Ascending aorta (tissue), 2 donors: Measurements from ENCODE around the gene DPH1. TPM values are rescaled to one million over a fixed set of nuclear protein-coding genes. Genes with fewer than 3 reads are reported as not detected.

ENCODE experiments used
- DNase-seq, 2 donors: peaks; one replicate each; pipeline ENCODE4 v3.0.0-alpha.2; 2019; ENCODE audit warnings: low spot score in 2 of 2
- H3K27ac ChIP-seq, 2 donors: fragments of 200-600 bp; sonication (generic); one replicate each; pipeline ENCODE4 v1.5.1; 2016 to 2017; ENCODE audit warnings: mild to moderate bottlenecking in 1 of 2
- H3K27me3 ChIP-seq: fragments of 200-600 bp; sonication (generic); one replicate; pipeline ENCODE4 v1.5.1; 2017
- H3K36me3 ChIP-seq, 2 donors: fragments of 200-600 bp; sonication (generic); one replicate each; pipeline ENCODE4 v1.5.1; 2016
- H3K4me1 ChIP-seq, 2 donors: fragments of 200-600 bp; sonication (generic); one replicate each; pipeline ENCODE4 v1.5.1; 2016 to 2017; ENCODE audit warnings: mild to moderate bottlenecking in 1 of 2
- H3K4me3 ChIP-seq, 2 donors: fragments of 200-600 bp; sonication (generic); one replicate each; pipeline ENCODE4 v1.5.1; 2016 to 2017; ENCODE audit warnings: mild to moderate bottlenecking in 1 of 2
- H3K9me3 ChIP-seq, 2 donors: fragments of 200-600 bp; sonication (generic); one replicate each; pipeline ENCODE4 v1.5.1; 2016
- intact Hi-C: fragments of 100-400 bp; cut with DNase I; formaldehyde crosslinking; loops from one replicate; pipeline ENCODE4 v1.15.1; 2023
- total RNA-seq: library from RNA; depleted of rRNA; stranded (reverse); fragments of >200 nt; gene quantifications from one replicate; pipeline ENCODE4 v1.1.0, GENCODE V29; 2016
- TF ChIP-seq, protein P1 (sequence below), 3 experiments: fragments of 200-600 bp in 2 of 3; fragments of 450-650 bp in 1 of 3; sonication (generic) in 2 of 3; IDR thresholded peaks; one replicate each; pipeline ENCODE4 v1.5.1; 2016 to 2019; ENCODE audit warnings: antibody characterized with exemption in 3 of 3, mild to moderate bottlenecking in 1 of 3, moderate library complexity in 1 of 3

Gene DPH1
- total RNA-seq, 1 donor from 2014 or later = 125 TPM

DNA sequence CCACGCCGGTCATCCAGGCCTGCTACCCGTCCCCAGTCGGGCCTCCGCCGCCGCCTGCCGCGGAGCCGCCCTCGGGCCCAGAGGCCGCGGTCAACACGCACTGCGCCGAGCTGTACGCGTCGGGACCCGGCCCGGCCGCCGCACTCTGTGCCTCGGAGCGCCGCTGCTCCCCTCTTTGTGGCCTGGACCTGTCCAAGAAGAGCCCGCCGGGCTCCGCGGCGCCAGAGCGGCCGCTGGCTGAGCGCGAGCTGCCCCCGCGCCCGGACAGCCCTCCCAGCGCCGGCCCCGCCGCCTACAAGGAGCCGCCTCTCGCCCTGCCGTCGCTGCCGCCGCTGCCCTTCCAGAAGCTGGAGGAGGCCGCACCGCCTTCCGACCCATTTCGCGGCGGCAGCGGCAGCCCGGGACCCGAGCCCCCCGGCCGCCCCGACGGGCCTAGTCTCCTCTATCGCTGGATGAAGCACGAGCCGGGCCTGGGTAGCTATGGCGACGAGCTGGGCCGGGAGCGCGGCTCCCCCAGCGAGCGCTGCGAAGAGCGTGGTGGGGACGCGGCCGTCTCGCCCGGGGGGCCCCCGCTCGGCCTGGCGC lies 27.3 kb downstream of the DPH1 start:
- DNase-seq = no peak
- H3K4me3 ChIP-seq = peak overlapping the region; percentile 16 to 27
- H3K27me3 ChIP-seq = no peaks in the 10 kb centered on the region
- H3K36me3 ChIP-seq = peaks cover 12 to 21% of the 10 kb centered on the region in 2 donors
- H3K4me1 ChIP-seq = peaks cover 14 to 22% of the 10 kb centered on the region in 2 donors
- H3K9me3 ChIP-seq = no peaks in the 10 kb centered on the region
- H3K27ac ChIP-seq = peak overlapping the region in 1 of 2 donors; percentile 40
- TF ChIP-seq, protein P1, sequence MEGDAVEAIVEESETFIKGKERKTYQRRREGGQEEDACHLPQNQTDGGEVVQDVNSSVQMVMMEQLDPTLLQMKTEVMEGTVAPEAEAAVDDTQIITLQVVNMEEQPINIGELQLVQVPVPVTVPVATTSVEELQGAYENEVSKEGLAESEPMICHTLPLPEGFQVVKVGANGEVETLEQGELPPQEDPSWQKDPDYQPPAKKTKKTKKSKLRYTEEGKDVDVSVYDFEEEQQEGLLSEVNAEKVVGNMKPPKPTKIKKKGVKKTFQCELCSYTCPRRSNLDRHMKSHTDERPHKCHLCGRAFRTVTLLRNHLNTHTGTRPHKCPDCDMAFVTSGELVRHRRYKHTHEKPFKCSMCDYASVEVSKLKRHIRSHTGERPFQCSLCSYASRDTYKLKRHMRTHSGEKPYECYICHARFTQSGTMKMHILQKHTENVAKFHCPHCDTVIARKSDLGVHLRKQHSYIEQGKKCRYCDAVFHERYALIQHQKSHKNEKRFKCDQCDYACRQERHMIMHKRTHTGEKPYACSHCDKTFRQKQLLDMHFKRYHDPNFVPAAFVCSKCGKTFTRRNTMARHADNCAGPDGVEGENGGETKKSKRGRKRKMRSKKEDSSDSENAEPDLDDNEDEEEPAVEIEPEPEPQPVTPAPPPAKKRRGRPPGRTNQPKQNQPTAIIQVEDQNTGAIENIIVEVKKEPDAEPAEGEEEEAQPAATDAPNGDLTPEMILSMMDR (IDR thresholded peaks at IDR 0.05) = no peak
- intact Hi-C loops = loop anchor here (5.0 to 10.0 kb wide), 2 partner anchors 35 to 338 kb away; no protein-coding TSS in a partner anchor

DNA sequence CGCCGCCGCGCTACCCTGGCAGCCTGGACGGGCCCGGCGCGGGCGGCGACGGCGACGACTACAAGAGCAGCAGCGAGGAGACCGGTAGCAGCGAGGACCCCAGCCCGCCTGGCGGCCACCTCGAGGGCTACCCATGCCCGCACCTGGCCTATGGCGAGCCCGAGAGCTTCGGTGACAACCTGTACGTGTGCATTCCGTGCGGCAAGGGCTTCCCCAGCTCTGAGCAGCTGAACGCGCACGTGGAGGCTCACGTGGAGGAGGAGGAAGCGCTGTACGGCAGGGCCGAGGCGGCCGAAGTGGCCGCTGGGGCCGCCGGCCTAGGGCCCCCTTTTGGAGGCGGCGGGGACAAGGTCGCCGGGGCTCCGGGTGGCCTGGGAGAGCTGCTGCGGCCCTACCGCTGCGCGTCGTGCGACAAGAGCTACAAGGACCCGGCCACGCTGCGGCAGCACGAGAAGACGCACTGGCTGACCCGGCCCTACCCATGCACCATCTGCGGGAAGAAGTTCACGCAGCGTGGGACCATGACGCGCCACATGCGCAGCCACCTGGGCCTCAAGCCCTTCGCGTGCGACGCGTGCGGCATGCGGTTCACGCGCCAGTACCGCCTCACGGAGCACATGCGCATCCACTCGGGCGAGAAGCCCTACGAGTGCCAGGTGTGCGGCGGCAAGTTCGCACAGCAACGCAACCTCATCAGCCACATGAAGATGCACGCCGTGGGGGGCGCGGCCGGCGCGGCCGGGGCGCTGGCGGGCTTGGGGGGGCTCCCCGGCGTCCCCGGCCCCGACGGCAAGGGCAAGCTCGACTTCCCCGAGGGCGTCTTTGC lies 28.0 kb downstream of the DPH1 start:
- no peaks in the 10 kb centered on the region for H3K9me3 ChIP-seq
- peaks cover 19 to 22% of the 10 kb centered on the region in 2 donors for H3K4me1 ChIP-seq
- H3K27ac ChIP-seq = no peak overlapping the region
- TF ChIP-seq, protein P1 (IDR thresholded peaks at IDR 0.05) = no peak
- no peak for DNase-seq
- peaks cover 12 to 28% of the 10 kb centered on the region in 2 donors for H3K36me3 ChIP-seq
- H3K4me3 ChIP-seq = peak overlapping the region; percentile 16 to 19
- intact Hi-C loops = loop anchor here (5.0 to 10.0 kb wide), 2 partner anchors 34 to 337 kb away; no protein-coding TSS in a partner anchor
- no peaks in the 10 kb centered on the region for H3K27me3 ChIP-seq

DNA sequence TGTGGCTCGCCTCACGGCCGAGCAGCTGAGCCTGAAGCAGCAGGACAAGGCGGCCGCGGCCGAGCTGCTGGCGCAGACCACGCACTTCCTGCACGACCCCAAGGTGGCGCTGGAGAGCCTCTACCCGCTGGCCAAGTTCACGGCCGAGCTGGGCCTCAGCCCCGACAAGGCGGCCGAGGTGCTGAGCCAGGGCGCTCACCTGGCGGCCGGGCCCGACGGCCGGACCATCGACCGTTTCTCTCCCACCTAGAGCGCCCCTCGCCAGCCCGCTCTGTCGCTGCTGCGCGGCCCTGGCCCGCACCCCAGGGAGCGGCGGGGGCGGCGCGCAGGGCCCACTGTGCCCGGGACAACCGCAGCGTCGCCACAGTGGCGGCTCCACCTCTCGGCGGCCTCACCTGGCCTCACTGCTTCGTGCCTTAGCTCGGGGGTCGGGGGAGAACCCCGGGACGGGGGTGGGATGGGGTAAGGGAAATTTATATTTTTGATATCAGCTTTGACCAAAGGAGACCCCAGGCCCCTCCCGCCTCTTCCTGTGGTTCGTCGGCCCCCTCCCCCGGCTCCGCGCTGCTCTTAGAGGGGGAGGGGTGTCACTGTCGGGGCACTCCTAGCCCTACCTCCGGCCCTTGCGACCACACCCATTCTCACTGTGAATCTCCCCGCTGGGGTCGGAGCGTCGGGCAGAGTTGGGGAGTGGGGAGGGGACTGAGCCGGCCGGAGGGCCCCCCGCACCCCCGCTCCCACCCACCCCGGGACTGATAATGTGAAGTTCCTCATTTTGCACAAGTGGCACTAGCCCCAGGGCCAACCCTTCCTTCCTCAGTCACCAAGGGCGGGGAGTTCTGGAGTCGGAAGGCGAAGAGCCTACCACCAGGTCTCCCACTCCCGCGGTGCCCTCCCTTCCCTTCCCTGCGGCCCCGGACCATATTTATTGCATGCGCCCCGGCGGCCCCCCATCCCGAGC lies 28.9 kb downstream of the DPH1 start:
- peaks cover 15 to 32% of the 10 kb centered on the region in 2 donors for H3K36me3 ChIP-seq
- H3K27ac ChIP-seq = peak overlapping the region in 1 of 2 donors; percentile 65
- H3K4me1 ChIP-seq = peaks cover 13 to 18% of the 10 kb centered on the region in 2 donors
- peak overlapping the region; percentile 9 to 19 for H3K4me3 ChIP-seq
- TF ChIP-seq, protein P1 (IDR thresholded peaks at IDR 0.05) = peak; percentile 35 to 41 (median 36)
- no peak for DNase-seq
- no peaks in the 10 kb centered on the region for H3K9me3 ChIP-seq
- intact Hi-C loops = loop anchor here (5.0 to 10.0 kb wide), 2 partner anchors 33 to 336 kb away; no protein-coding TSS in a partner anchor
- H3K27me3 ChIP-seq = no peaks in the 10 kb centered on the region

DNA sequence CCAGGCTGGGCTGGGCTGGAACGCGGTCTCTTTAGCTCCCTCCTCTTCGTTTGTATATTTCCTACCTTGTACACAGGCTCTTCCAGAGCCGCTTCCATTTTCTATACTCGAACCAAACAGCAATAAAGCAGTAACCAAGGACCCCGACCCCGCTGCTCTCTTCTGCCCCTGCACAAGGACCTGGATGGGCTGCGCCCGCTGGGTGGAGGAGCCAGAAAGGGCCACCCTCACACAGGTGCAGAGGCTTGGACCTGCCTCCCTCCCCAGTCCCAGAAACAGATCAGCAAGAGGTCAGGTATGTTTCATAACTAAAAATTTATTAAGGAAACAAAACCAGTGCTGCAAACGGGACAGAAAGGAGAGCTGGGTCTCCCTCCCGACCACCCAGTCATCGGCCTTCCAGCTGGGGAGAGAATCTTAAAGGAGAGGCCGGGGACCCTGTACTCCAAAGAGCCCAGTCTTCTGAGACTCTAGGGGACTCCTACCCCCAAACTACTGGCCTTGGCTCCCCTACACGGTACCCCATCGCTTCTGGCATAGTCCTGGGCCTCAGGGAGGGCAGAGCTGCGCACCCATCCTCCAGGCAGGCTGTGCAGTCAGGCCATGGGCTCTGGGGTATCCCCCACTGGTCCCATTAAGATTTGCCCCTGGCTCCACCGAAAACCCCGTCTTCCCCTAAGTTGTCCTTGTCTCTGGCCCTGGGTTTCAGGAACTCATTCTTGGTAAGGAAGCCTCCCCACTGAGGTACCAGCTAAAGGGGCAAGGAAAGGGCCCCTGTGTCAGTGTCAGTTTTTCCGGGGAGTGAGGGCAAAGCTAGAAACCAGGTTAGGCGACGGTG lies 29.8 kb downstream of the DPH1 start:
- TF ChIP-seq, protein P1 (IDR thresholded peaks at IDR 0.05) = no peak
- no peaks in the 10 kb centered on the region for H3K9me3 ChIP-seq
- no peaks in the 10 kb centered on the region for H3K27me3 ChIP-seq
- DNase-seq = no peak
- H3K27ac ChIP-seq = peak overlapping the region; percentile 43 to 65
- peaks cover 24 to 41% of the 10 kb centered on the region in 2 donors for H3K36me3 ChIP-seq
- intact Hi-C loops = loop anchor here (5.0 to 10.0 kb wide), 2 partner anchors 33 to 335 kb away; no protein-coding TSS in a partner anchor
- peak overlapping the region in 1 of 2 donors; percentile 9 for H3K4me3 ChIP-seq
- H3K4me1 ChIP-seq = peaks cover 5 to 12% of the 10 kb centered on the region in 2 donors
